ENCODE data around the gene CADPS2.

Gene CADPS2

GRCh38 chr7:122337011-122337410 lies 549.2 kb downstream of the CADPS2 start:
- Histone ChIP-seq H3K27ac (replicated peaks) (no peak overlapping the region), H3K4me3 (replicated peaks; ENCODE audit: insufficient read depth, low read length) (no peak overlapping the region), H3K27me3 (ENCODE audit: insufficient read depth, poor library complexity, severe bottlenecking) (no peaks in the 10 kb centered on the region)
- TF ChIP-seq GABPA (IDR thresholded peaks at IDR 0.05; ENCODE audit: low read depth) = no peak
- no peak for TF ChIP-seq SPI1 (IDR thresholded peaks at IDR 0.05; ENCODE audit: borderline replicate concordance, low read depth)
- TF ChIP-seq POLR2AphosphoS5 (IDR thresholded peaks at IDR 0.05; ENCODE audit: low read depth) = no peak
- TF ChIP-seq, protein P1, sequence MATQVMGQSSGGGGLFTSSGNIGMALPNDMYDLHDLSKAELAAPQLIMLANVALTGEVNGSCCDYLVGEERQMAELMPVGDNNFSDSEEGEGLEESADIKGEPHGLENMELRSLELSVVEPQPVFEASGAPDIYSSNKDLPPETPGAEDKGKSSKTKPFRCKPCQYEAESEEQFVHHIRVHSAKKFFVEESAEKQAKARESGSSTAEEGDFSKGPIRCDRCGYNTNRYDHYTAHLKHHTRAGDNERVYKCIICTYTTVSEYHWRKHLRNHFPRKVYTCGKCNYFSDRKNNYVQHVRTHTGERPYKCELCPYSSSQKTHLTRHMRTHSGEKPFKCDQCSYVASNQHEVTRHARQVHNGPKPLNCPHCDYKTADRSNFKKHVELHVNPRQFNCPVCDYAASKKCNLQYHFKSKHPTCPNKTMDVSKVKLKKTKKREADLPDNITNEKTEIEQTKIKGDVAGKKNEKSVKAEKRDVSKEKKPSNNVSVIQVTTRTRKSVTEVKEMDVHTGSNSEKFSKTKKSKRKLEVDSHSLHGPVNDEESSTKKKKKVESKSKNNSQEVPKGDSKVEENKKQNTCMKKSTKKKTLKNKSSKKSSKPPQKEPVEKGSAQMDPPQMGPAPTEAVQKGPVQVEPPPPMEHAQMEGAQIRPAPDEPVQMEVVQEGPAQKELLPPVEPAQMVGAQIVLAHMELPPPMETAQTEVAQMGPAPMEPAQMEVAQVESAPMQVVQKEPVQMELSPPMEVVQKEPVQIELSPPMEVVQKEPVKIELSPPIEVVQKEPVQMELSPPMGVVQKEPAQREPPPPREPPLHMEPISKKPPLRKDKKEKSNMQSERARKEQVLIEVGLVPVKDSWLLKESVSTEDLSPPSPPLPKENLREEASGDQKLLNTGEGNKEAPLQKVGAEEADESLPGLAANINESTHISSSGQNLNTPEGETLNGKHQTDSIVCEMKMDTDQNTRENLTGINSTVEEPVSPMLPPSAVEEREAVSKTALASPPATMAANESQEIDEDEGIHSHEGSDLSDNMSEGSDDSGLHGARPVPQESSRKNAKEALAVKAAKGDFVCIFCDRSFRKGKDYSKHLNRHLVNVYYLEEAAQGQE (IDR thresholded peaks at IDR 0.05; ENCODE audit: insufficient replicate concordance, low read depth) = no peak
- no peak for TF ChIP-seq CTCF (IDR thresholded peaks at IDR 0.05; ENCODE audit: insufficient read depth, low read length)
- DNase-seq (ENCODE audit: low read depth in 1 of 2, low spot score in 1 of 2) = no peak

GRCh38 chr7:122329145-122329802 lies 557.0 kb downstream of the CADPS2 start:
- Histone ChIP-seq H3K4me3 (replicated peaks; ENCODE audit: insufficient read depth, low read length) (no peak overlapping the region), H3K27me3 (ENCODE audit: insufficient read depth, poor library complexity, severe bottlenecking) (no peaks in the 10 kb centered on the region), H3K27ac (replicated peaks) (no peak overlapping the region)
- DNase-seq (ENCODE audit: low read depth in 1 of 2, low spot score in 1 of 2) = no peak
- TF ChIP-seq SPI1 (IDR thresholded peaks at IDR 0.05; ENCODE audit: borderline replicate concordance, low read depth) (no peak), POLR2AphosphoS5 (IDR thresholded peaks at IDR 0.05; ENCODE audit: low read depth) (no peak), GABPA (IDR thresholded peaks at IDR 0.05; ENCODE audit: low read depth) (no peak), CTCF (IDR thresholded peaks at IDR 0.05; ENCODE audit: insufficient read depth, low read length) (no peak)
- TF ChIP-seq, protein P1 (IDR thresholded peaks at IDR 0.05; ENCODE audit: insufficient replicate concordance, low read depth) = no peak

- H3K27me3 ChIP-seq (ENCODE audit: insufficient read depth, poor library complexity, severe bottlenecking) = no peaks in the 10 kb centered on the region
- DNase-seq (ENCODE audit: low read depth in 1 of 2, low spot score in 1 of 2) = no peak
- TF ChIP-seq SPI1 (IDR thresholded peaks at IDR 0.05; ENCODE audit: borderline replicate concordance, low read depth) (no peak), CTCF (IDR thresholded peaks at IDR 0.05; ENCODE audit: insufficient read depth, low read length) (no peak), POLR2AphosphoS5 (IDR thresholded peaks at IDR 0.05; ENCODE audit: low read depth) (no peak), GABPA (IDR thresholded peaks at IDR 0.05; ENCODE audit: low read depth) (no peak)
- TF ChIP-seq, protein P1 (IDR thresholded peaks at IDR 0.05; ENCODE audit: insufficient replicate concordance, low read depth) = no peak
- no peak overlapping the region for H3K4me3 ChIP-seq (replicated peaks; ENCODE audit: insufficient read depth, low read length)
- no peak overlapping the region for H3K27ac ChIP-seq (replicated peaks)
These were observed 558.3 kb downstream of the CADPS2 start for GRCh38 chr7:122327969-122328368.

Measured in HL-60 (cell line).